Pancreas (tissue), 10 donors: ENCODE results near the gene BMAL2. TPM values are rescaled to one million over a fixed set of nuclear protein-coding genes. Genes with fewer than 3 reads are reported as not detected.

Source experiments
- ATAC-seq, 4 donors: fragments of 200-7000 bp; cut with Tn5 transposase; one replicate each; pipeline versions ENCODE4 v1.8.0 to v1.9.1; 2020; ENCODE audit warnings: mild to moderate bottlenecking in 4 of 4, moderate library complexity in 4 of 4
- DNase-seq, 6 donors: peaks; one replicate each; pipeline ENCODE4 v3.0.0-alpha.2; 2020
- FAIRE-seq: peaks from 2 replicates; lab custom pipeline; 2012; peaks lifted over from hg19 to GRCh38; lab: Jason Lieb, UNC
- H3K27ac ChIP-seq, 4 donors: fragments of 200-600 bp; sonication (generic); 1 replicate in 3 of 4; 2 replicates in 1 of 4; pipeline versions ENCODE4 v1.5.0 to v1.8.0; 2020
- H3K27me3 ChIP-seq, 4 donors: fragments of 200-600 bp; one replicate each; pipeline ENCODE4 v1.8.0; 2021
- H3K36me3 ChIP-seq, 3 donors: fragments of 200-600 bp; sonication (generic) in 1 of 3; one replicate each; pipeline versions ENCODE4 v1.5.0 to v1.8.0; 2020 to 2021
- H3K4me1 ChIP-seq, 3 donors: fragments of 200-600 bp; one replicate each; pipeline ENCODE4 v1.8.0; 2021
- H3K4me3 ChIP-seq, 4 donors: fragments of 200-600 bp; sonication (generic) in 2 of 4; one replicate each; pipeline versions ENCODE4 v1.5.0 to v1.8.0; 2020 to 2021
- H3K9me3 ChIP-seq, 4 donors: fragments of 200-600 bp; one replicate each; pipeline ENCODE4 v1.8.0; 2021
- CTCF ChIP-seq, 4 donors: fragments of 200-600 bp; sonication (generic) in 3 of 4; IDR thresholded peaks; one replicate each; pipeline versions ENCODE4 v1.5.0 to v1.8.0; 2021; ENCODE audit warnings: antibody characterized with exemption in 4 of 4
- WGBS, 2 donors: extraction: QIAGEN DNeasy Blood & Tissue Kit; methylation state at CpG; one replicate each; pipeline ENCODE4 v1.1.7; 2013; 5-methylcytosine and 5-hydroxymethylcytosine counted together
- intact Hi-C, 3 donors: fragments of 100-400 bp; cut with DNase I; formaldehyde crosslinking; loops; one replicate each; pipeline versions ENCODE4 v1.11.1 to v1.14.2; 2022
- polyA plus RNA-seq, 2 donors: library from polyadenylated mRNA; stranded (reverse); fragments of 200-250 nt; gene quantifications; one replicate each; pipeline ENCODE4 v1.2.3, GENCODE V29; 2013
- total RNA-seq, 6 donors: library from RNA; stranded (reverse); fragmentation: NEBNext Ultra II Directional in 4 of 6; extraction: Animal tissue kit (Norgen Biotek cat#: 25700) in 4 of 6; gene quantifications; one replicate each; pipeline versions ENCODE4 v1.2.1 to v1.2.4, GENCODE V29; 2021 to 2023
- donor health status: healthy with polysubstance abuse.
- donor health status: DM: no; HTN: no; CAD: no; lungs with moderate emphysema.
- donor health status: DM: no; HTN: no; CAD: no.
- donor health status: control.
- donor health status: control.
- donor health status: Bipolar disorder and iron deficiency.
- donor health status: DM: yes; HTN: yes; CAD: no.
- donor health status: DM: no; HTN: no; CAD: no.
- donor health status: DM: no; HTN: no; CAD: no.
- donor health status: DM: yes; HTN: yes; CAD: no.

Gene BMAL2
- total and polyA plus RNA-seq, 8 donors, result 0.61 to 9.5 (median 2.1) TPM

- ATAC-seq (peak in 1 of 4 donors; percentile 6), DNase-seq (no peak), FAIRE-seq (no peak)
- intact Hi-C loops, result no loop called here
- 49 to 57% methylated on average over 1 of the region's 1 CpG for WGBS, 2 donors
- no peak overlapping the region for H3K4me3 ChIP-seq
- H3K9me3 ChIP-seq, result no peaks in the 10 kb centered on the region
- H3K4me1 ChIP-seq, result peaks cover 6 to 26% (median 9%) of the 10 kb centered on the region in 3 donors
- H3K27me3 ChIP-seq, result no peaks in the 10 kb centered on the region
- H3K27ac ChIP-seq, result peak overlapping the region in 2 of 4 donors; percentile 40 to 44
- TF ChIP-seq CTCF (IDR thresholded peaks at IDR 0.05), result no peak
- peaks cover 0 to 4% (median 0%) of the 10 kb centered on the region in 3 donors for H3K36me3 ChIP-seq
Observed at GRCh38 chr12:27330846-27331245, 1.8 kb upstream of the BMAL2 start.

- WGBS, 2 donors, result 55 to 67% methylated on average over 7 of the region's 7 CpGs
Observed at GRCh38 chr12:27331291-27331926, 1.2 kb upstream of the BMAL2 start.

GRCh38 chr12:27331927-27332324, 710 bp upstream of the BMAL2 start:
- H3K4me1 ChIP-seq, result peaks cover 6 to 32% (median 9%) of the 10 kb centered on the region in 3 donors
- ATAC-seq, result no peak
- intact Hi-C loops, result no loop called here
- H3K4me3 ChIP-seq, result peak overlapping the region in 1 of 4 donors; percentile 76
- H3K27ac ChIP-seq, result peak overlapping the region in 1 of 4 donors; percentile 23
- 41 to 44% methylated on average over 3 of the region's 3 CpGs for whole genome bisulfite sequencing, 2 donors
- no peak for TF ChIP-seq CTCF (IDR thresholded peaks at IDR 0.05)
- H3K27me3 ChIP-seq, result no peaks in the 10 kb centered on the region
- H3K9me3 ChIP-seq, result no peaks in the 10 kb centered on the region
- no peak for DNase-seq
- H3K36me3 ChIP-seq, result no peaks in the 10 kb centered on the region
- no peak for FAIRE-seq

More at GRCh38 chr12:27331291-27331926, 1.2 kb upstream of the BMAL2 start:
- Histone ChIP-seq H3K9me3 (no peaks in the 10 kb centered on the region), H3K27ac (peak overlapping the region in 2 of 4 donors; percentile 40 to 44), H3K27me3 (no peaks in the 10 kb centered on the region), H3K36me3 (no peaks in the 10 kb centered on the region), H3K4me1 (peaks cover 6 to 31% (median 9%) of the 10 kb centered on the region in 3 donors), H3K4me3 (no peak overlapping the region)
- no peak for DNase-seq
- no peak for TF ChIP-seq CTCF (IDR thresholded peaks at IDR 0.05)
- ATAC-seq, result peak in 2 of 4 donors; percentile 38 to 52
- intact Hi-C loops, result no loop called here
- peak; percentile 41 for FAIRE-seq

GRCh38 chr12:27332407-27332713, 276 bp upstream of the BMAL2 start:
- no peak overlapping the region for H3K27ac ChIP-seq
- intact Hi-C loops, result no loop called here

More at GRCh38 chr12:27332407-27332713, 276 bp upstream of the BMAL2 start:
- H3K9me3 ChIP-seq, result no peaks in the 10 kb centered on the region
- peak overlapping the region; percentile 59 to 76 (median 68) for H3K4me3 ChIP-seq
- TF ChIP-seq CTCF (IDR thresholded peaks at IDR 0.05), result no peak
- FAIRE-seq, result no peak
- 16 to 17% methylated on average over 10 of the region's 10 CpGs for WGBS, 2 donors
- no peaks in the 10 kb centered on the region for H3K36me3 ChIP-seq
- ATAC-seq, result no peak
- H3K4me1 ChIP-seq, result peaks cover 8 to 32% (median 9%) of the 10 kb centered on the region in 3 donors
- no peaks in the 10 kb centered on the region for H3K27me3 ChIP-seq
- no peak for DNase-seq
